Measurements from ENCODE around the gene LSG1.

DNA sequence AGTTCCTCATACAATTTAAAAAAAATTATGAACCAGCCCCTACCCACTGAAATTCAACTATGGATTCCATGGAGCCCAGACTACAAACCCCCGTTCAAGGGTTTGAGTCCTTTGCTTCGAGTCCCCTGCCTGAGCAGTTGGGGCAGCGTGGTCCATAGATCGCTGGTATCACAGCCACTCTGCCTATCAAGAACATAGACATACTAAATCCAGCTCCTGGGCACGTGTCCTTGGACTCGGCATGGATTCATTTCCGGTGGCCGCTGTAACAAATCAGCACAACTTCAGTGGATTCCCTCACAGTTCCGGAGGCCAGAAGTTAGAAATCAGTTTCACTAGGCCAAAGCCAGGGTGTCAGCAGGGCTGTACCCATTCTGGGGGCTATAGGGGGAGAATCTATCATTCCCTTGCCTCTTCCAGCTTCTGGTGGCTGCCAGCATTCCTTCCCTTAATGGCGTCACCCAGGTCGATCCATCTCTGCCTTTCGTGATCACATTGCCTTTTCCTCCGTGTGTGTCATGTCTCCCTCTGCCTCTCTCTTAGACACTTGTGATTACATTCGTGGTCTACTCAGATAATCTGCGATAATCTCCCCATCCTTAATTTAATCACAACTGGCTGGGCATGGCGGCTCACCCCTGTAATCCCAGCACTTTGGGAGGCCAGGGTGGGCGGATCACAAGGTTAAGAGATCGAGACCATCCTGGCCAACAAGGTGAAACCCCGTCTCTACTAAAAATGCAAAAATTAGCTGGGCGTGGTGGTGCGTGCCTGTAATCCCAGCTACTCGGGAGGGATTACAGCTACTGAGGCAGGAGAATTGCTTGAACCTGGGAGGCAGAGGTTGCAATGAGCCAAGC lies 34.2 kb downstream of the LSG1 start:
- no peak for TF ChIP-seq CTCF (conservative IDR thresholded peaks at IDR 0.05; ENCODE audit: low read length)
- no peak for TF ChIP-seq EZH2phosphoT487 (IDR thresholded peaks at IDR 0.05; ENCODE audit: borderline replicate concordance)

All from Loucy (cell line).